ENCODE results near the gene YDJC.
"Not testable (repeated sequence)": the region's sequence is repeated elsewhere in the genome, so short reads cannot be mapped to it uniquely, and the experiment has no call there.

YDJC gene

DNA sequence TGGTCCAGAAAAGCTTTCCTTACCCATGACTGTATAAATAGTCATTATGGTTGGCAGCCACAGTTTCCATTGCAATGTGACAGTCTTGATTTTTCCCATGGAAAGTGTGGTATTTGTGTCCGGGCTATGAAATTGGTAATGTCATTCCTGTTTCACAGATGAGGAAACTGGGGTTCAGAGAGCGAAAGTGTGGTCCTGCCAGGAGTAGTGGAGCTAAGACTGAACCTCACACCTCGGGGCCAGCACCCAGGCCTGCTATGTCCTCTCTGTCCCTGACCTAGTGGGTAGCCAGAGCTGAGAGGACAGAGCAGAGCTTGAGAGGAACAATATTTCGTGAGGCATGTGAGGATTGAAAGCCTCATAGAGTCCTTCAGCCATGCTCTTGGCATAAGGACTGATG lies 1.2 kb upstream of the YDJC start:
- DNase-seq (ENCODE audit: low read depth), result no peak

DNA sequence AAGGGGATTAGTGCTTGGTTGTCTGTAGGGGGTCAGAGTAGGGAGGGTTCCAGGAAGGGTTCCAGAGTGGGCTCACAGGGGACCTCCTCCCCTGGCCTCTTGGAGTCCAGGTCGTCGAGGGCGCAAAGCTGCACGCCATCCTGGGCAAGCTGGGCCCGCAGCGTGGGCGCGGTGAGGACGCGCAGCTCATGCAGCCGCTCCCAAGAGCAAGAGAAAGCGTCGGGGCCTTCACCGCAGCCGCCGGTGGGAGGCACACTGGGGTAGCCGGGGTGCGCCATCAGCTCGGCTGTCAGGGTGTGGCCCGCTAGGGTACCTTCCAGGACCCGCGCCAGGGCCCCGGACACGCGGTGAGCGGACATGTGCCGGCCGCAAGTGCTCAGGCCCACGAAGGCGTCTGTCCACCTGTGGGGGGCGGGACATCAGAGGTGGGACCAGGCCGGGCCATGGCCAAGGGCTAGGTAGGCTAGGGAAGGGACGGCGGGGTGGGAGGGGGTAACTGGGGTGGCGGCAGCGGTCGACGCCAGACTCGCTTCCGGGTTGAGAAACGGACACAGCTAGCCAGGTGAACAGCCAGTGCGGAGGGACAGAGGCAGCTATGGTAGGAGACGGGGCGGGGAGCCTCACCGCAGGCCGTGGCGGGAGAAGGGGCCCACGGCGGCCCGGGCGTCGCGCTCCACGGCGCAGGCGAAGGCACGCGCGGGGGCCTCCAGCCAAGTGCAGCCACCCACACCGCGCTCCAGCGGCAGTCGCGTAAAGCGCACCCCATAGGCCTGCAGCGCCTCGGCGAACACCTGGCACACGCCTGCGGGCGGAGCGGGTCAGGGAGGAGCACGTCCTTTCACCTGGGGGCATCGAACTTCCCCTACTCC lies 1.2 kb downstream of the YDJC start:
- DNase-seq (ENCODE audit: low read depth), result no peak

DNA sequence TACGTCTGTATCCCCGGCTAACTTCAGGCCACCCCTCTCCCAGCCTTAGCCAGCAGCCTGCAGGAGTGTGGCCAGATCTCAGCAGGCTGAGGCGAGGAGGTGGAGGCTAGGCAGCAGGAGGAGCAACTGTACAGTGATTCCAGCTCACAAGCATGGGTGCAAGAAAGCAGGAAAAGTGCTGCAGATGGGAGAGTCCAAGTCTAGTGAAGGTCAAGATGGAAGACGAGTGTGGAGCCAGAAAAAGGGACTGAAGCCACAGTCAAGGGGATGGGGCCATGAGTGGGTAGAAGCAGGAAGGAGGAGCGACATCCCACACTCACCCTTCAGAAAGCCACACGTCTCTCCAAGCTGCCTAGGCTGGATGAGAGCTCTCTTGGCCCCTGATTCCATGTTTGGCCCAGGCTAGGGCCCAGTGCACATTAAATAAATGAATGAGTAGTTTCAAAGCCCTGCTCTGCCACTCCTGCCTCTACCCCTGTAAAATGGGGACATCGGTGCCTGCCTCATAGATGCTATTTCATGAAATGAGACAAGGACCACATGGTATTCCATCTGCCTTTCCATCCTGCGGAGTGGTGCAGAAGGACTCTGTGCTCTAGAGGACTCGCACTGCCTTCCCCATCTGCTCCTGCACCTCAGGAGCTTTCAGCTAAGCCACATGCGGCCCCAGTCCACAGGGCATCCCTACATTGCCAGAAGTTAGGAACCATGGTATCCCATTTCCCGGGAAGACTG lies 2.9 kb downstream of the YDJC start:
- no peak for DNase-seq (ENCODE audit: low read depth)

DNA sequence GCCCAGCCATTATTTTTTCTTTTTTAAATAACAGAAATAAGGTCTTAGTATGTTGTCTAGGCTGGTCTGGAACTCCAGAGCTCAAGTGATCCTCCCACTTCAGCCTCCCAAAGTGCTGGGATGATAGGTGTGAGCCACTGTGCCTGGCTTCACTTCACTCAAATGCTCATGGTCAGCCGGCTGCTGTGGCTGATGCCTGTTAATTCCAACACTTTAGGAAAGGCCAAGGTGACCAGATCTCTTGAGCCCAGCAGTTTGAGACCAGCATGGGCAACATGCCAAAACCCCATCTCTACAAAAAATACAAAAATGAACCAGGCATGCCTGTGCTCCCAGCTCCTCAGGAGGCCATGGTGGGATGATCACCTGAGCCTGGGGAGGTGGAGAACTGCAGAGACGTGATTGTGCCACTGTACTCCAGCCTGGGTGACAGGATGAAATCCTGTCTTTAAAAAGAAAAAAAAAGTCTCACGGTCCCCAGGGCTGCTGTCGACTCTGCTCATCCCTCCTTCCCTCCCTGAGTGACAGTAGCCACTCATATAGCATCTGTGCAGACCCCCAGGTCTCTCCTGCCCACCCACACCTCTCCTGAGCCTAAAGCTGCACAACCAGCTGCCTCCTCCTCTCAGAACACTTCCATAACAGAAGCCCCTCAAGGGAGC lies 3.6 kb downstream of the YDJC start:
- no peak for DNase-seq (ENCODE audit: low read depth)

DNA sequence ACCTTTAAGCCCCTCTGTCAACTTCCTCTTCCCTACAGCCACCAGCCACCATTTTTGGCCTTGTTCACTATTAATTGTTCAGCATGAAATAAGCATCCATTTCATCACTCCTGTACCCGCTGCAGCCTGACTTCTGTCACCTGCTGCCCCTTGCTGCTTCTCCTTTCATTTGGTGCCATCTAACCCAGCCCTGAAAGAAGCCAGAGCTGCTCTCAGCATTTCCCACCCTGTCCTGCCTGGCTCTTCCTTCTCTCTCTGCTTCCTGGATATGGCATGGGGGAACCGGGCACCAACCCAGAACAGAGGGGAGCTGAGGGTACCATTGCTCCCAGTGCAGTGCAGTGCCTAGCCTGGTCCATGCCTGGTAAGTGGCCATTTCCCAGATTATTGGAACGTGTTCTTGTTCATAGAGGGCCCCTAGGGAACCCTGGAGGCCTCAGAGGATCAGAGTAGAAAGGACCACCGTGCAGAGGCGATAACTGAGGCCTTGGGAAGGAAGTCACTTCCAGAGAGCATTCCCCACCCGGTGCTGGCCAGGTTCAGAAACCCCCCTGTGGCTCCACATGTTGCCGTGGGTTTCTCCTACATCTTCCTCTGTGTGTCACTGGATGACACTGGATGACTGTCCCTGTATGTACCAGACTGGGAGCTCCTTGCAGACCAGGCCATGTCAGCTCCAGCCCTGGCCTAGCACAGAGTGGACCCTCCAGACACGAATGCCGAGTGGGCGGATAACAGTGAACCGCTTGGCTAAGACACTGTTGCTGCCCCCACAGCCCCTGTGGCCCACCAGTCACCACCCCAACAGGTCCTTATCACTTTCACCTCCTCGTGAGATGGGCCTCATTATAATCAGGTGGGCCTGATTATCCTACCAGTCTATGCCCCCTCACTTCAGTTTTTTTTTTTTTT lies 4.7 kb downstream of the YDJC start:
- DNase-seq (ENCODE audit: low read depth), result no peak

DNA sequence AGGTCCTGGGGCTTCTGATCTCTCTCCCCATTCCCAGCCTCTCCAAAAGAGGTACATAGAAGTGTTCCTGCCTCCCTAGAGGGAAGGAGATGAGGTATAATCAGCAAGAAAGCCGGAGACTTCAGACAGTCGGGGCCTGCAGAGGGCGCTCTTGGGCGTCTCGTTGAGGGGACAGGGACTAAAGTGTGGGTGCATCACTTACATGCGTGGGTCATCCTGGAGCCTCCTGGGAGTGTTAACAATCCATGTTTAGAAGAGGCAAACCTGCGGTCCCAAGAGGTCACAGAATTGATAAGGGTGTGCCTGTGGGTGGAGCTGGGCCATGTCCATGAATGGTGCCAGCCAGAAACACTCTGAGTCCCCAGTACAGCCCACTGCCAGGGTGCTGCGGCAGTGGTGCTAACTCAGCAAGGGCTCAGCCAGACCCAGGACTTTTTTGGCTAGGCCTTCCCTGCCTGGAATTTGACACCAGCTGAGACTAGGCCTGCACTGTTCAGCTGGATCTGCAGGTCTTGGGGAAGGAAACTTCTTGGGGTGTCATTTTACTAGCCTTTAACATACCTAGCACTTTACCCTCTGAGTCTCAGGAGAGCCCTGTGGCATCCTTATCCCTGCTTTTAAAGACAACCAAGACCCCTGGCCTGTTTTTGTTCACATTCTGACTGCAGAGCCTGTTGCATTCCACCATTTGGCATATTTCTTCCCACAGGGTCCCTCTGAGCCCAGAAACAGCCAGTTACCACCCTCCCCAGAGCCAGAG lies 5.5 kb downstream of the YDJC start:
- no peak for DNase-seq (ENCODE audit: low read depth)

DNA sequence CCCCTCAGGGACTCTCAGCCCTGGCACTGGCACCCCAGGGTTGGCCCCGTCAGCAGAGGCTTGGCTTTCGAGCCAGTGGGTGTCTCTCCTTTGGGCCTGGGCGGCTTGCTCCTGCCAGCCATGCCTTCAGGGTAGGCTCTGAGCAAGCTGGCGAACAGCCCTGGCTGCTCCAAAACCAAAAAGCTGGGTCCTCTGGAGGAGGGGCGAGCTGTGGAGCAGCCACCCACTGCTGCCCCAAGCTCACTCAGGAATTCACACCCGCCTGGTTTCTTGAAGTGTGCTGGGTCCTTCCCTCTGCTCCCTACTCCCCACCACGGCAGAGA lies 6.2 kb downstream of the YDJC start:
- no peak for DNase-seq (ENCODE audit: low read depth)

DNA sequence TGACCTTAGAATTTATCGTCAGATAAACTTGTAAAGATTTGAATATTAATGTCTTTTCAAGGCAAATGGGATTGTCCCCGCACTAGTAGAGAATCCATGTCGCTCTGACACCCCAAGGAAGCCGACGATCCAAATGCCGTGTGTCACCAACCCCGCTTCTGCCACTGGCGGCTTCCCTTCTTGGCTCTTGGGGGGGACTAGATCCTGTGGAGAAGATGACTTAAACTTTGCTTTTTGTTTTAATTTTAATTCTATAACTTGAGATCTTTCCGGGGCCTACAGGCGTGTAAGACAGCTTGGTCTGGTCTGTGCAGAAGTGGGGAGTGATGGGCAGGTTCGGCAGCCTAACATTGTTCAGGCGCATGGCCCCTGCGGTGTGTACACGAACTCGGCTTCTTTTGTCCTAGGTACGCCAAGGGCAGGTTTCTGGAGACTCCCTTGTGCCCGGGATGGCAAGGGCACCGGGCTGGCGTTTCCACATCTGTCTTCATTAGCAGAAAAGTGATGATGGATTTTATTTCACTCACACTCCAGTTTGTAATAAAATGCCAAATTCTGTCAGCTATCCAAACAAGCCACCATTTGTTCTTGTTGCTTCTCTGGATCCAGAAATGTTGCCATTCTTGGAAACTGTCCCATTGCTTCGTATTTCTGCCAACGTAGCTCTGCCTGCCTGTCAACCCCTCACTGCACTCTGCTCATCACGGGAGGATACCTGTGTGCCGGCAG lies 6.7 kb downstream of the YDJC start:
- DNase-seq (ENCODE audit: low read depth), result no peak

DNA sequence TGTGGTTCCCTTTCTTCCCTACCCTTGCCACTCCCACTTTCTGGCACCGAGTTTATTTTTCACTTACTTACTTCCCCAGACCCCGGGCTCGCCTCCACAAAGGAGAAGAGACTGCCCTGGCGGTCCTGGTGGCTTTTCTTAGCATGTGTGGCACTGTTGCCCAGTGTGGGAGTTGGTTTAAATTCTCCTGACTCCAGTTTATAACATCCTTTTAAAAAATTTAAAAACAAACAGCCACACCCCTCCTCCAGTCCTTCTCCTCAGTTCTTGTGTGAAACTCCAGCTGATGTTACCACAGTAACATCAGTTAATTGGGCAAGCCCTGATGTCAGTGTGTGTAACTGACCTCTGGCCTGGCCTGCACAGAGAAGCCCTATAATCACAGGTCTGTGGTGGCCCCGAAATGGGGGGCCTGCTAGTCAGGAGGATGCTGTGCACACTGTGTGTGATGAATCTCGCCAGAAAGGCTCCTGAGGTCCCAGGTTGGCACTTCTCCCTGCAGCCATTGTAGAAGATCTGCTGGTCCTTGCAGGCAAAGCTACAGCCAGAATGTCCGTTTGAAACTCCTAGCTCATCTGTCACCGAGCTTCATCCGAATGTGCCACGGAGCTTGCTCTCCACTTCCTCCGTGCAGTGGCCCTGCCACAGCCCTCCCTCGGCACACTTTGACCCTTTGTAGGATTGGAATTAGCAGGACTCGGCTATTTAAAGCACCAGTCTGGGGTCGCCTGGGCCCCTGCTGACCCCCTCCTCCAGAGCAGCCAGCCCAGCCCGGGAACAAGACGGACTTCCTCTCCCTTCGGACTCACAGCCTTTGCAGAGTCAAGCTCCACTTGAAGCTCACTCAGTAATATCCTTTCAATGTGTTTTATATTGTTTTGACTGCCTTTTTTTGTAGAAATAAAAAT lies 7.6 kb downstream of the YDJC start:
- no peak for DNase-seq (ENCODE audit: low read depth)

DNA sequence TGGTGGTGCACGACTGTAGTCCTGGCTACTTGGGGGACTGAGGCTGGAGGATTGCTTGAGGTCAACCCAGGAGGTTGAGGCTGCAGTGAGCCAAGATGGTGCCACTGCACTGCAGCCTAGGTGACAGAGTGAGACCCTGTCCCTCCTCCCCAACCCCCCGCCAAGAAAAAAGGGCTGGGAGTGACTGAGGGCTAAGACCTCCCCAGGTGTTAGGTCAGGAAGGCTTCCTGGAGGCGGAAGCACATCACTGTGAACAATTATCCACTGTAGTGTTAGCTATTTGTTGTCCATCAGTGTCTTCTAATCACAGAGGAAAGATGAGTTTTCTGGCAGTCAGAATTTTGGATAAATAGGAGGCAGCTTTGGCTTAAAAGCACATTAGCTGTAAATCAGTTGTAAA lies 8.8 kb downstream of the YDJC start:
- no peak for DNase-seq (ENCODE audit: low read depth)

DNA sequence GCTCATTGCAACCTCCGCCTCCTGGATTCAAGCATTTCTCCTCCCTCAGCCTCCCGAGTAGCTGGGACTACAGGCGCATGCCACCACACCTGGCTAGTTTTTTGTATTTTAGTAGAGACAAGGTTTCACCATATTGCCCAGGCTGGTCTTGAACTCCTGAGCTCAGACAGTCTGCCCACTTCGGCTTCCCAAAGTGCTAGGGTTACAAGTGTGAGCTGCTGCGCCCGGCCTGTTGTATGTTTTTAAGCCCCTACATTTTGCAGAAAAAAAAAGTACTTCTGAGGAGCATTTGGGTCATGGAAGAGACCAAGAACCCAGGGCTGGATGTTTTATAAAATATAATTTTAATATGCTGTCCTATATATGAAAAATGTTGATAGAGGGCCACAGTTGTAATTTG lies 12.5 kb downstream of the YDJC start:
- not testable (repeated sequence) for DNase-seq (ENCODE audit: low read depth)

DNA sequence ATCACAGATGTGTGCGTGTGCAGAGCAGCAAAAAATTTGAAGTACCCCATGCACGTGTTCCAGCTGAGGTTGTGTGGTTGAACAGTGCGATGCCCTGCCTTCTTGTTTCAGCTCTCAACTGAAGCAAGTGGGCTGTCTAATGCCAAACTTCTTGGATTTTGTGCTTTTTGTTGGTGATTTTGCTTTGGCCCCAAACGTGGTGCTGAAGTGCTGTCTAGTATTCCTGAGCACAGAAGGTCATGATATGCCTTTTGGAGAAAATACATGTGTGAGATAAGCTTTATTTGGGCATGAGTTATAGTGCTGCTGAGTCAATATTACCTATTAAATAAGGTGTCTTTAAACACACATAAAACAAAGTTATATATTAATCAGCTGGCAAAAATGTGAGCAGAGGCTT lies 14.1 kb downstream of the YDJC start:
- DNase-seq (ENCODE audit: low read depth), result no peak

DNA sequence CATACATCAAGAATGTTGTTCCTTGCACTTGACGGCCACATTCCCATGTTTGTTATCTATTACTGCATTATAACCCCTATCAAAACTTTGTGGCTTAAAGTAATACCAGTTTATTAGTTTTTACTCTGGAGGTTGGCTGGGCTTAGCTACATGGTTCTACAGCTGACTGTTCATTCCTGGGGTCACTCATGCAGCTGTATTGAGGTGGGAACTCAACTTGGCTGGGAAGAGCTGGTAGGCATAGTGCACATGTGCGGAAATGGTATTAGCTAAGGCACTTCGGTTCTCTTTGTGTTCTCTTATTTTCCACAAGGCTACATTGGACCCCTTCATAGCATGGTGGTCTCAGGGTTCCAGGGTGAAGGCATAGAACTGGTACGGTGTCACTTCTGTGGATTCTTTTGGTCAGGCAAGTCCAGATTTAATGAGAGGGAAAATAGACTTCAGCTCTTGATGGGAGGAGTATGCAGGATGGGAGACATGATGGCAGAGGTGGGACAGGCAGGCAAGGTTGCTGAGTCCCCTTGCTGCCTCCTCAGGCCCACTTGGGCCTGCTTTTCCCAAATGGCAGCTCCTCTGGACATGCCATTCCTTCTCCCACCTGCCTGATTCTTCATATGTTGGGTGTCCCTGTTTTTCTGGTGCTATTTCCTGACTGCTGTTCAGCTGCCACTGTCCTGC lies 16.1 kb downstream of the YDJC start:
- no peak for DNase-seq (ENCODE audit: low read depth)

DNA sequence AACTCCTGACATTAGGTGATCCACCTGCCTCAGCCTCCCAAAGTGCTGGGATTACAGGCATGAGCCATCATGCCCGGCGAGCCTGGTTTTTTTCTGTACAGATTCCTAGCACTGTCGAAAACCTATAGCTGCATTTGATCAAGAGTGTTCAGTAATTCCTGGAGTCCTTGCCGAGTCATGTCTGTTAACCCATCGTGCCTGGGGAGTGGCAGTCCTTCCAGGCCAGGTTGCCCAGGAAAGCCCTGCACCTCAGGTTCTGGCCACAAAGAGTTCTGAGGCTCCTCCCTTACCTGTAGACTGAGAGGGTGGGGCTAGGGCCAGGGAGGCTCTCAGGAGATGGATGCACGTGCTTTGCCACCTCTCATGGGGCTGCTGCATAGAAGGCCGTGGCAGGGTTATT lies 17.0 kb downstream of the YDJC start:
- no peak for DNase-seq (ENCODE audit: low read depth)

DNA sequence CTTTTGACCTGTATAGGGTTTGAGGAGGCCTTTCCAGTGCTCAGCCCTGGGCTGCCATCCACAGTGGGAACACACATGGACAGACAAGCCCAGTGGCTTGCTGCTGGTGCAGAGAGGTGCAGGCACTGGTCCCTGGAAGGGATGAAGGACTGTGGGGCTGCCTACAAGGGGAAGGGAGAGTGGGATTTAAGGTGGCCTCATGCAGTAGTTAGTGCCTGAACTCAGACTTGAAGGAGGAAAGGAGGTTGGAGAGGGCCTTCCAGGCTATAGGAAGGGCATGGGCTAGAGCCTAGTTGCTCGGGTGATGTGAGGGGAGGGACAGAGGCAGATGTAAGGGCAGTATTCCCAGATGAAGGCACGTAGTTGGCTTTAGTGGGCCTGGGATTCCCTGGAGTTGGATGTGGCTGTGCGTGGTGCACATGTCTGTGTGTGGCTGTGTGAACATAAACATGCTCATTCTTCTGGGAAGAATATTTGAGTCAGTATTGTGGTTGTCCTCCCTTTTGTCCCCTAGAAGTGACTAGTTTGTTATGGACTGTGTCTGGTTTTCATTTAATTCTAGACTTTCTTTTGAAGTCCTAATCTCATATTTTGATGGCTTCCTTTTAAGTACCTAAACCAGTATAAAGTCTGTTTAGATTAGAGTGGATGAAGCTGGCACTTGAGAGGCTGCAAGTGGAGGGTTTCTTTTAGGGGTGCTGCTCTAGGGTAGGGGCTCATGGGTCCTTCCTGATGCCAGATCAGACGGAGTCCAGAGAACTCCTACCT lies 18.4 kb downstream of the YDJC start:
- no peak for DNase-seq (ENCODE audit: low read depth)

DNA sequence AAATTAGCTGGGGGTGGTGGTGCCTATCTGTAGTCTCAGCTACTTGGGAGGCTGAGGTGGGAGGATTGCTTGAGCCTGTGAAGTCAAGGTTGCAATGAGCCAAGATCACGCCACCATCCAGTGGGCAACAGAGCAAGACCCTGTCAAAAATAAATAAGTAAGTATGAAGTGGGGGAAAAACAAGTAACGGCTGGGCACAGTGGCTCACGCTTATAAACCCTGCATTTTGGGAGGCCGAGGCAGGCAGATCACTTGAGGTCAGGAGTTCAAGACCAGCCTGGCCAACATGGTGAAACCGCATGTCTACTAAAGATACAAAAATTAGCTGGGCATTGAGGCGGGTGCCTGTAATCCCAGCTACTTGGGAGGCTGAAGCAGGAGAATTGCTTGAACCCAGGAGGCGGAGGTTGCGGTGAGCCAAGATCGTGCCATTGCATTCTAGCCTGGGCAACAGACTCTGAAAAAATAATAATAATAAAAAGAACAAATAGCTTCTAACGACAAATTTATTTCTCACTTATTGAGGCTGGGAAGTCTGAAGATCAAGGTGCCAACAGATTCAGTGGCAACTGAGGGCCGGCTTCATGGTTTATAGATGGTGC lies 20.2 kb downstream of the YDJC start:
- not testable (repeated sequence) for DNase-seq (ENCODE audit: low read depth)

DNA sequence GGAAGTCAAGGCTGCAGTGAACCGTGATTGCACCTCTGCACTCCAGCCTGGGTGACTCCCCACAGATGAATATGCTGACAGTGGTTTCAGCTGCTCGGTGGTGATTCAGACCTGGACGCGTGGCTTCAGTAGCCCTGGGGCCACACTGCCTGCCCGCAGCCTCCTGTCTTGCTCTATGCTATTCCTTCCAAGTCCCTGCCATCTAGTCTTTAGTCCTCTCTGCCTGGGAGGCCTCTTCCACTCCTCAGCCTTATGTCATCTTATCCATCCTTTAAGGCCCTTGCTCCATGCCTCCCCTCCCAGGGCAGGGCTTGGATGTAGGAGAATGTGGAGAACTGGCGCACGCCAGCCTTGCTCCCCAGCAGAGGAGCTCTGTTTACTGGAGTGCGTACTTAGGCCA lies 23.0 kb downstream of the YDJC start:
- DNase-seq (ENCODE audit: low read depth), result no peak

All from activated gamma-delta T cell treated with anti-CD3 and anti-CD28 coated beads, Interleukin-2, amount 50 U/mL, for 16 hours (primary cell).